Skeletal muscle cell (primary cell): ENCODE data around the gene HOXD13.

Source experiments
- DNase-seq: peaks from one replicate; pipeline ENCODE4 v3.0.0-alpha.2; 2010; ENCODE audit warnings: low read depth
- H3K4me3 ChIP-seq: 2 replicates; pipeline ENCODE4 v1.5.1; 2011; ENCODE audit warnings: low read depth, mild to moderate bottlenecking, control low read depth, low read length, moderate library complexity

The HOXD13 gene

GRCh38 chr2:176115883-176116813 is 23.6 kb downstream of the HOXD13 start, which contains the start of gene HOXD10:
HOXD10 (plus strand) TSS chr2:176116778; CDS start chr2:176116834, 56 bp downstream.
- peak within 1 kb of the TSS; percentile 17 for H3K4me3 ChIP-seq
- DNase-seq = no peak

- H3K4me3 ChIP-seq = no peak overlapping the region
- no peak for DNase-seq
These were observed 24.8 kb downstream of the HOXD13 start for GRCh38 chr2:176117162-176117822.

GRCh38 chr2:176117823-176118371 is 25.4 kb downstream of the HOXD13 start:
- DNase-seq = no peak
- H3K4me3 ChIP-seq = no peak overlapping the region

- no peak for DNase-seq
- no peak overlapping the region for H3K4me3 ChIP-seq
These were observed 26.2 kb downstream of the HOXD13 start for GRCh38 chr2:176118601-176119339.

GRCh38 chr2:176120364-176121189 is 28.1 kb downstream of the HOXD13 start:
- H3K4me3 ChIP-seq = no peak overlapping the region
- DNase-seq = no peak

- H3K4me3 ChIP-seq = no peak overlapping the region
- DNase-seq = no peak
These were observed 28.9 kb downstream of the HOXD13 start for GRCh38 chr2:176121190-176122051.

GRCh38 chr2:176122052-176122682 is 29.6 kb downstream of the HOXD13 start:
- no peak for DNase-seq
- H3K4me3 ChIP-seq = peak overlapping the region; percentile 47

- H3K4me3 ChIP-seq = peak within 1 kb of the TSS; percentile 47
- DNase-seq = no peak
These were observed 30.3 kb downstream of the HOXD13 start, which contains the start of gene HOXD9 for GRCh38 chr2:176122683-176123410. HOXD9 (plus strand) TSS chr2:176122719; CDS start chr2:176122769, 50 bp downstream.

GRCh38 chr2:176123411-176124109 is 31.0 kb downstream of the HOXD13 start:
- peak overlapping the region; percentile 47 for H3K4me3 ChIP-seq
- DNase-seq = no peak

- no peak for DNase-seq
- no peak overlapping the region for H3K4me3 ChIP-seq
These were observed 31.8 kb downstream of the HOXD13 start for GRCh38 chr2:176124110-176124946.

GRCh38 chr2:176124947-176125771 is 32.6 kb downstream of the HOXD13 start:
- no peak overlapping the region for H3K4me3 ChIP-seq
- DNase-seq = no peak

- no peak for DNase-seq
- H3K4me3 ChIP-seq = no peak overlapping the region
These were observed 33.2 kb downstream of the HOXD13 start for GRCh38 chr2:176125772-176126054.

- peak overlapping the region; percentile 13 for H3K4me3 ChIP-seq
- no peak for DNase-seq
These were observed 34.6 kb downstream of the HOXD13 start for GRCh38 chr2:176126929-176127773.

GRCh38 chr2:176127774-176128072 is 35.2 kb downstream of the HOXD13 start:
- DNase-seq = no peak
- no peak overlapping the region for H3K4me3 ChIP-seq
